ENCODE data around the gene FBXO47.
A peak's percentile ranks its signal among the peaks of the same experiment; 100 is the strongest.
"Not testable (repeated sequence)": the region's sequence is repeated elsewhere in the genome, so short reads cannot be mapped to it uniquely, and the experiment has no call there.

Gene FBXO47

DNA sequence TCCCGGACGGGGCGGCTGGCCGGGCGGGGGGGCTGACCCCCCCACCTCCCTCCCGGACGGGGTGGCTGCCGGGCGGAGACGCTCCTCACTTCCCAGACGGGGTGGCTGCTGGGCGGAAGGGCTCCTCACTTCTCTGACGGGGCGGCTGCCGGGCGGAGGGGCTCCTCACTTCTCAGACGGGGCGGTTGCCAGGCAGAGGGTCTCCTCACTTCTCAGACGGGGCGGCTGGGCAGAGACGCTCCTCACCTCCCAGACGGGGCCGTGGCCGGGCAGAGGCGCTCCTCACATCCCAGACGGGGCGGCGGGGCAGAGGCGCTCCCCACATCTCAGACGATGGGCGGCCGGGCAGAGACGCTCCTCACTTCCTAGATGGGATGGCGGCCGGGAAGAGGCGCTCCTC, 36.4 kb downstream of the FBXO47 start:
- intact Hi-C loops (cut with DNase I) = not testable (repeated sequence)
- DNase-seq = peak in 1 of 42 donors; percentile 23

GRCh38 chr17:38926293-38927070, 40.7 kb downstream of the FBXO47 start:
- intact Hi-C loops (cut with DNase I) = loop anchor here (10.0 kb wide), 1 partner anchor 52 kb away; the partner anchor contains the start of gene LASP1
- DNase-seq = peak in 8 of 42 donors; percentile 29 to 51 (median 36)

GRCh38 chr17:38925263-38925995, 41.8 kb downstream of the FBXO47 start, which contains the start of gene LASP1NB:
Gene LASP1NB, plus strand, starts transcription at chr17:38925614.
- intact Hi-C loops (cut with DNase I) = loop anchor here (10.0 kb wide), 1 partner anchor 51 kb away; the partner anchor contains the start of gene LASP1
- DNase-seq = peak; percentile 85 to 98 (median 94)

DNA sequence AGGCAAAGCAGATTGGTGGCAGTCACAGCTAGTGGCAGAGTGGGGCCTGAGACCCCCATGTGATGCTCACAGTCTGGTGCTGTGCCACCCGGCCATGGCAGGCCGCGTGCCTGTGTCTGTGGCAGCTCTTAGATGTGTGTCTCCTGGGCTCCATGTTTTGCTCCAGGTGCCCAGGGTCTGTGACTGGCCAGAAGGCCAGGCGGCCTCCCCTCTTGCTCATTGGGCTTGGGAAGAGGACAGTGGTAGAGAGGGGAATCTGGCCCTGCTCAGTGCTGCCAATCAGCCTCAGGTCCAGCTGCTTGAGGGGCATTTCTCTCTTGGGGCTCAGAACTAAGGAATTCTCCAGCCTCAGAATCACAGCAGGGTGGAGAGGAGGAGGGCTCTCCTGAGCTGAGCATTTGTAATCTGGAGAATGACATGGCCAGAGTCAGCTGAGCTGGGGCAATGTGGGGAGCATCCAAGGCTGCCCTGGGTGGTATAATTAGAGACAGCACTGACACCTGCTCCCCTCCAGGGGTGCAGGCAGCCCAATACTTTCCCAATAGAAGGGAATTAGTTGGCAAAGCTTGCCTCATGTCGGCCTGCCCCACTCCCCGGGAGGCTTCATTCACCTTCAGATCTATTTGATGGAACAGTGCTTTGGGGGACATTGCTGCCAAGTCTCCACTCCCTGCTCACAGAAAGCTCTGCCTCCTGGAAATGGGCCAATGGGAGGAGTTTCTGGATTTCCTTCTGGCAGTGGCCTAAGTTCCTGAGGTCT, 44.5 kb downstream of the FBXO47 start:
- intact Hi-C loops (cut with DNase I) = loop anchor here (10.0 kb wide), 1 partner anchor 48 kb away; the partner anchor contains the start of gene LASP1

GRCh38 chr17:38921756-38922411, 45.3 kb downstream of the FBXO47 start:
- DNase-seq = peak in 26 of 42 donors; percentile 12 to 63 (median 40)
- intact Hi-C loops (cut with DNase I) = loop anchor here (10.0 kb wide), 1 partner anchor 47 kb away; the partner anchor contains the start of gene LASP1

More for the DNA sequence above, 44.5 kb downstream of the FBXO47 start:
- DNase-seq = peak in 25 of 42 donors; percentile 12 to 75 (median 52)

GRCh38 chr17:38920374-38921291, 46.6 kb downstream of the FBXO47 start:
- DNase-seq = peak in 5 of 42 donors; percentile 2 to 36 (median 20)
- intact Hi-C loops (cut with DNase I) = loop anchor here (10.0 kb wide), 1 partner anchor 46 kb away; the partner anchor contains the start of gene LASP1

- DNase-seq = peak in 13 of 42 donors; percentile 7 to 58 (median 43)
- intact Hi-C loops (cut with DNase I) = loop anchor here (10.0 kb wide), 1 partner anchor 45 kb away; the partner anchor contains the start of gene LASP1
Observed at GRCh38 chr17:38919316-38920078, 47.7 kb downstream of the FBXO47 start.

DNA sequence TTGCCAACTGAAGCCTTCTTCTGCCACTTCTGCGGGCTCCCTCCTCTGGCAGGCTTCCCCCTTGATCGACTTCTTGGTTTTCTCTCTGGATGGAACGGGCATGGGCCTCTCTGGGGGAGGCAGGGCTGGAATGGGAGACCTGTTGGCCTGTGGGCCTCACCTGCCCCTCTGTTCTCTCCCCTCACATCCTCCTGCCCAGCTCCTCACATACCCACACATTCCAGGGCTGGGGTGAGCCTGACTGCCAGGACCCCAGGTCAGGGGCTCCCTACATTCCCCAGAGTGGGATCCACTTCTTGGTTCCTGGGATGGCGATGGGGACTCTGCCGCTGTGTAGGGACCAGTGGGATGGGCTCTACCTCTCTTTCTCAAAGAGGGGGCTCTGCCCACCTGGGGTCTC, 48.3 kb downstream of the FBXO47 start:
- peak in 1 of 42 donors; percentile 10 for DNase-seq
- intact Hi-C loops (cut with DNase I) = no loop called here

DNA sequence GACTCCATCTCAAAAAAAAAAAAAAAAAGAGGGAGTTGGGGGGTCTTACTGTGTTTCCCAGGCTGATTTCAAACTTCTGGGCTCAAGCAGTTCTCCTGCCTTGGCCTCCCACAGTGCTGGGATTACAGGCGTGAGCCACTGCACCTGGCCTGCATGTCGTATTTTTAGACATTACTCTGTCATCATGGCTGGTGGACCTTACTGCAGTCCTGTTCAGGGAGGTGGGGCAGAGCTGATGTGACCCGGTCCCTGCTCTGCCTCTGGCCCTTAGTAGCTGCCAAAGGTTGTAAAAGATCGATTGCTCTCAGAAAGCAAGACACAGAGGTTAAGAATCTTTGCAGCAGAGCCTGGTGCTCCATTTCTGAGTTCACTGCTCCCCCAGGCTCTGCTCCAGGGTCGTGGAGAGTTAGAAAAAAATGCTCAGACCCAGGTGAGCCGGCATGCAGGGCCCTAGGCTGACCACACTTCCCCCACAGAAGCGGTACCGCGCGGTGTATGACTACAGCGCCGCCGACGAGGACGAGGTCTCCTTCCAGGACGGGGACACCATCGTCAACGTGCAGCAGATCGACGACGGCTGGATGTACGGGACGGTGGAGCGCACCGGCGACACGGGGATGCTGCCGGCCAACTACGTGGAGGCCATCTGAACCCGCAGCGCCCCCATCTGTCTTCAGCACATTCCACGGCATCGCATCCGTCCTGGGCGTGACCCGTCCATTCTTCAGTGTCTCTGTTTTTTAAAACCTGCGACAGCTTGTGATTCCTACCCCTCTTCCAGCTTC, 48.9 kb downstream of the FBXO47 start:
- peak in 8 of 42 donors; percentile 6 to 40 (median 30) for DNase-seq
- intact Hi-C loops (cut with DNase I) = no loop called here

GRCh38 chr17:38917259-38917658, 49.9 kb downstream of the FBXO47 start:
- intact Hi-C loops (cut with DNase I) = no loop called here
- peak in 19 of 42 donors; percentile 13 to 69 (median 35) for DNase-seq

DNA sequence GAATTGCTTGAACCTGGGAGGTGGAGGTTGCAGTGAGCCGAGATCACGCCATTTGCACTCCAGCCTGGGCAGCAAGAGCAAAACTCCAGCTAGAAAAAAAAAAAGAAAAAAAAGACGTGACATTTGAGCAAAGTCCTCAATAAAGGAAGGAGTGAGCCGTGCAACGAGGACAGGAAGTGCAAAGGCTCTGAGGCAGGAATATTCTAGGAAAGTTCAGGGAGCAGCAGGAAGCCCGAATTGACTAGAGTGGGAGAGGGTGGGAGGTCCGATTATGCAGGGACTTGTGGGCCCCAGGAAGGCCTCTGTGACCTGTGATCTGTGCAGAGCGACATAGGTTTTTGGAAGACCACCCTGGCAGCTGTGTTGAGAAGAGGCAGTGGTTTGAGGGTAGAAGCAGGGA, 50.4 kb downstream of the FBXO47 start:
- intact Hi-C loops (cut with DNase I) = no loop called here
- DNase-seq = peak in 7 of 42 donors; percentile 1 to 28 (median 10)

DNA sequence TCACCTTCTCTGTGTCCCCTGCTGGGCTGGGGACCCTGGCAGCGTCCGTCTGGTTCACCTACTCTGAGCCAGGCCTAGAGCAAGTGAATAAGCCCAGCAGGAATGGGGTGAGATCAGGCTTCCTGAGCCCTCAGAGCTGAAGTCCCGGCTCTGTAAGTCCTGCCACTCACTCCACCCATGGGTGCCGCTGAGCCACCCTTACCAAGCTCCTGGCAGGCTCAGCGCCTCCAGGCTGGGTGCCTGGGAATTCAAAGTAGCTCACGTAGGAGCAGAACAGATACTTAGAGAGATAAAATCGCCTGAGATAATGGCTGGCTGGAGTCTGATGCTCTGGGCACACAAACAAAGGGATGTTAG, 51.6 kb downstream of the FBXO47 start:
- intact Hi-C loops (cut with DNase I) = no loop called here
- peak in 12 of 42 donors; percentile 1 to 35 (median 16) for DNase-seq

GRCh38 chr17:38914741-38915638, 52.2 kb downstream of the FBXO47 start:
- intact Hi-C loops (cut with DNase I) = no loop called here
- DNase-seq = peak in 14 of 42 donors; percentile 2 to 40 (median 10)

DNA sequence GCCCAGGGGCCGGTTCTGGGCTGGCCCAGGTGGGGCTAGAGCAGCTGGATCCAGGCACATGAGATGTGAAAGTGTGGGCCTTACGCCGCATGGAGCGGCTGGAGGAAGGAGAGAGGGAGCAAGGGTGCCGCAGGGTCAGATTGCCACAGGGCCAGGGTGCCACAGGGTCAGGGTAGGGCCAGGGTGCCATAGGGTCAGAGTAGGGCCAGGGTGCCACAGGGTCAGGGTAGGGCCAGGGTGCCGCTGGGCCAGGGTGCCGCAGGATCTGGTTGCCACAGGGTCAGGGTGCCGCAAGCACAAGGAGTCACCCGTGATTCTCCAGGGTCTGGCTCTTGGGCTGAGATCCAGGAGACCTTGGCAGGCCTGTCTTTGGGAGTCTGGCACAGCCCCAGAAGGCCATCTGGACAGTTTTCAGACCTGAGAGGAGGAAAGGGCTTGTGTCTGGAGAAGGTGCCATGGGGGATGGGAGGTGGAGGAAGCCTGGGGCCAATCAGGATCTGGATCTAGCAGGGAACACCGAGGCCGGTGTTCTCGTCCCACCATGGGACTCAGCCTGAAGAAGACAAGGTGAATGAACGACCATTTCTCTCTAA, 54.9 kb downstream of the FBXO47 start:
- intact Hi-C loops (cut with DNase I) = no loop called here
- DNase-seq = peak in 14 of 42 donors; percentile 3 to 33 (median 12)
